Stimulated activated CD4-positive, alpha-beta T cell treated with anti-CD3 and anti-CD28 coated beads, Interleukin-4, amount 100 ng/mL, for 4 hours (primary cell): Measurements from ENCODE around the gene PDXP.
A peak's percentile ranks its signal among the peaks of the same experiment; 100 is the strongest.
"Not testable (repeated sequence)": the region's sequence is repeated elsewhere in the genome, so short reads cannot be mapped to it uniquely, and the experiment has no call there.

Experiments used
- DNase-seq, 2 experiments: peaks; one replicate each; pipeline ENCODE4 v3.0.0-alpha.2; 2020

Gene PDXP

GRCh38 chr22:37675930-37676735 lies 17.6 kb downstream of the PDXP start:
- peak in 1 of 2 experiments; percentile 21 for DNase-seq

GRCh38 chr22:37676736-37677492 lies 18.4 kb downstream of the PDXP start:
- peak; percentile 91 to 94 for DNase-seq

GRCh38 chr22:37677493-37677974 lies 19.0 kb downstream of the PDXP start:
- DNase-seq: no peak

- no peak for DNase-seq
These were observed 19.8 kb downstream of the PDXP start for GRCh38 chr22:37678372-37678771.

- DNase-seq: no peak
These were observed 21.1 kb downstream of the PDXP start for GRCh38 chr22:37679670-37680069.

GRCh38 chr22:37680191-37680851 lies 21.8 kb downstream of the PDXP start:
- no peak for DNase-seq

GRCh38 chr22:37681001-37681424 lies 22.5 kb downstream of the PDXP start:
- no peak for DNase-seq

GRCh38 chr22:37681556-37682049 lies 23.1 kb downstream of the PDXP start:
- peak; percentile 58 to 68 for DNase-seq

GRCh38 chr22:37684803-37685615 lies 26.5 kb downstream of the PDXP start:
- DNase-seq: no peak

GRCh38 chr22:37686002-37686982 lies 27.8 kb downstream of the PDXP start, which contains the start of gene NOL12:
Gene NOL12, plus strand, starts transcription at chr22:37686343. Its CDS starts 50 bp downstream, at chr22:37686393.
- peak; percentile 67 to 73 for DNase-seq

- DNase-seq: no peak
These were observed 31.9 kb downstream of the PDXP start for GRCh38 chr22:37690407-37690806.

- no peak for DNase-seq
These were observed 32.5 kb downstream of the PDXP start for GRCh38 chr22:37690901-37691504.

GRCh38 chr22:37692627-37693285 lies 34.2 kb downstream of the PDXP start:
- no peak for DNase-seq

GRCh38 chr22:37694131-37694530 lies 35.6 kb downstream of the PDXP start:
- not testable (repeated sequence) for DNase-seq

GRCh38 chr22:37696260-37696656 lies 37.7 kb downstream of the PDXP start:
- not testable (repeated sequence) for DNase-seq

- DNase-seq: peak; percentile 77 to 82
These were observed 38.4 kb downstream of the PDXP start, which contains the start of gene TRIOBP for GRCh38 chr22:37696657-37697537. Gene TRIOBP, plus strand, starts transcription at chr22:37697048. Its CDS starts 4,318 bp downstream, at chr22:37701366.

- DNase-seq: no peak
These were observed 39.0 kb downstream of the PDXP start for GRCh38 chr22:37697538-37697835.

- DNase-seq: no peak
These were observed 42.7 kb downstream of the PDXP start for GRCh38 chr22:37701141-37701786.
